GM13977 (cell line): Measurements from ENCODE around the gene LARP1.
"Not testable (repeated sequence)": the region's sequence is repeated elsewhere in the genome, so short reads cannot be mapped to it uniquely, and the experiment has no call there.

Experiments
- DNase-seq: peaks from one replicate; pipeline ENCODE4 v3.0.0; 2012; ENCODE audit warnings: low spot score
- CTCF ChIP-seq: IDR thresholded peaks from 2 replicates; pipeline ENCODE4 v1.5.1; 2012; ENCODE audit warnings: mild to moderate bottlenecking, control low read depth; ENCODE audit not compliant: insufficient read depth; ENCODE audit errors: extremely low read depth, missing control alignments
- in situ Hi-C: fragments of 300-500 bp; cut with MboI; formaldehyde crosslinking; loops from one replicate; pipeline ENCODE4 v1.12.0; 2022; ENCODE audit warnings: low sequenced_read_pairs, low pct_unique_long_range_greater_than_20kb, mixed read lengths, inconsistent platforms; ENCODE audit not compliant: unreplicated experiment

Gene LARP1

GRCh38 chr5:154824070-154824469, 68.9 kb downstream of the LARP1 start:
- TF ChIP-seq CTCF: no peak
- in situ Hi-C loops: no loop called here
- no peak for DNase-seq

- in situ Hi-C loops: no loop called here
- DNase-seq: no peak
- TF ChIP-seq CTCF: no peak
These were observed 74.0 kb downstream of the LARP1 start for GRCh38 chr5:154829181-154829588.

GRCh38 chr5:154829589-154830218, 74.5 kb downstream of the LARP1 start:
- no peak for DNase-seq
- TF ChIP-seq CTCF: no peak
- in situ Hi-C loops: no loop called here

- TF ChIP-seq CTCF: no peak
- no peak for DNase-seq
- in situ Hi-C loops: no loop called here
These were observed 75.0 kb downstream of the LARP1 start for GRCh38 chr5:154830219-154830595.

- in situ Hi-C loops: no loop called here
- no peak for TF ChIP-seq CTCF
- no peak for DNase-seq
These were observed 75.4 kb downstream of the LARP1 start for GRCh38 chr5:154830596-154830995.

- DNase-seq: no peak
- no peak for TF ChIP-seq CTCF
These were observed 76.3 kb downstream of the LARP1 start for GRCh38 chr5:154831451-154831850.

GRCh38 chr5:154832804-154833203, 77.6 kb downstream of the LARP1 start:
- in situ Hi-C loops, DNase-seq: not testable (repeated sequence)

More at GRCh38 chr5:154831451-154831850, 76.3 kb downstream of the LARP1 start:
- in situ Hi-C loops: no loop called here
